ENCODE results near the gene TCEAL6.
"Not testable (repeated sequence)": the region's sequence is repeated elsewhere in the genome, so short reads cannot be mapped to it uniquely, and the experiment has no call there.

TCEAL6 gene

DNA sequence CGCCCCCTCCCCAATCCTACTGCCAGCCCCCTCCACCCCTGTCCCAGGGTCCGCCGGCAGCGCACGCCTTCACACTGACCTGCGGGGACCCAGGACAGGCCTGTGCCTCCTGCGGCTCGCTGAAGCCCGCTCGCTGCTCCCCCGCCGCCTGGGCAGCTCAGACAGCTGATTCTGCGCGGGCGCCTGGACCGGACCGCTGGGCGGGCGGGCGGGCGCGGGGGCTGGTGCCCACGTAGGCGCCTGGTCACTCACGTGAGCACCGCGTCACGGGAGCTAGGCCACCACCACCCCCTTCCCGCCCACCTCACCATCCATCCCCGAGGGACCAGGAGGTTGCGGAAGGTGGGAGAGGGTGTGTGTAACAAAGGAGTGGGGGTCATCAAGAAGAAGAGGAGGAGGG, at the start of gene TCEAL6:
Gene TCEAL6 (minus strand): TSS at position 208 of the 400 bp plus-strand sequence.
- not testable (repeated sequence) for DNase-seq (ENCODE audit: low read depth in 3 of 3)

DNA sequence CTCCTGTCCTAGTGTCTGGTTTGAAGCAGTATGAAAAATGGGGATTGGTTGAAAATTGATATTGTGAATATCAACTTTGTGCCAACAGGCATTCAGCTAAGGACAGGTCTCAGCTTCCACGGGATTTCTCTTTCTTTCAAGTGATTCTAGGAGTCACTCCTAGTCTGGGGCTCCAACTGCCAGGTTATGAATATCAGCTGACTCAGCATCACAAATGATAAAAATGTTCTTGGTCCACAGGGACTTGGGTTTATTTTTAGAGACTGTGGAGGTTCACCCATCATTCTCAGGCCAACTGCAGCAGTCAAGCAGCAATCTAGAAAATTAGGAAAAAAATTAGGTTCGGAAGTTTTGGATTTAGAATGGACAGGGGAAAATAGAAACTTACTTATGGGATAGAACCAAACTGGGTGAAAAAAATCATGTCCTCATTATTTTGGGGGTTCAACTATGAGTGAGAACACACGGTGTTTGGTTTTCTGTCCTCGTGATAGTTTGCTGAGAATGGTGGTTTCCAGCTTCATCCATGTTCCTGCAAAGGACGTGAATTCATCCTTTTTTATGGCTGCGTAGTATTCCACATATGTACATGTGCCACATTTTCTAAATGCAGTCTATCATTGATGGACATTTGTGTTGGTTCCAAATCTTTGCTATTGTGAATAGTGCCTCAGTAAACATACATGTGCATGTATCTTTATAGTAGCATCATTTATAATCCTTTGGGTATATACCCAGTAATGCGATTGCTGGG, 43.9 kb upstream of the TCEAL6 start:
- no peak for DNase-seq (ENCODE audit: low read depth in 3 of 3)

DNA sequence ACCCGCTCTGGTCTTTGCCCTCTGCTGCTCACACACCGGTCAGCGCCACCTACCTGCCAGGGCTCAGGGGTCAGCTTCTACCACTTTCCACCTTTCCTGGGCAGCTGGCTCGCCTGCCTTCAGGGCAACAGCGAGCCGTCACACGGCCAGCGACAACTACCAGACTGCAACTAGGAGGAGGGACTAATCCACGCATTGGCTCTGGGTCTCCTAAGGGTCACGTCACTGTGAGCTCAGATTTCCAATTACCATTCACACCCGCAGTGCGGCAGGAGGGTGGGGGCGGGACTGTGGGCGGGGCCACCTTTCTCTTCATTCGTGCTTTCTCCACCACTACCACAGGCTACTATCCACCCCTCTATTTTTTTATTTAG, 13.5 kb upstream of the TCEAL6 start, which contains the start of gene BEX5:
Gene BEX5 (minus strand): TSS at position 172 of the 374 bp plus-strand sequence. CDS start 1,712 bp downstream, outside the sequence.
- DNase-seq (ENCODE audit: low read depth in 3 of 3) = peak in 1 of 3 donors; percentile 37

GRCh38 chrX:102154900-102155805, 12.9 kb upstream of the TCEAL6 start:
- DNase-seq (ENCODE audit: low read depth in 3 of 3) = peak in 1 of 3 donors; percentile 8

DNA sequence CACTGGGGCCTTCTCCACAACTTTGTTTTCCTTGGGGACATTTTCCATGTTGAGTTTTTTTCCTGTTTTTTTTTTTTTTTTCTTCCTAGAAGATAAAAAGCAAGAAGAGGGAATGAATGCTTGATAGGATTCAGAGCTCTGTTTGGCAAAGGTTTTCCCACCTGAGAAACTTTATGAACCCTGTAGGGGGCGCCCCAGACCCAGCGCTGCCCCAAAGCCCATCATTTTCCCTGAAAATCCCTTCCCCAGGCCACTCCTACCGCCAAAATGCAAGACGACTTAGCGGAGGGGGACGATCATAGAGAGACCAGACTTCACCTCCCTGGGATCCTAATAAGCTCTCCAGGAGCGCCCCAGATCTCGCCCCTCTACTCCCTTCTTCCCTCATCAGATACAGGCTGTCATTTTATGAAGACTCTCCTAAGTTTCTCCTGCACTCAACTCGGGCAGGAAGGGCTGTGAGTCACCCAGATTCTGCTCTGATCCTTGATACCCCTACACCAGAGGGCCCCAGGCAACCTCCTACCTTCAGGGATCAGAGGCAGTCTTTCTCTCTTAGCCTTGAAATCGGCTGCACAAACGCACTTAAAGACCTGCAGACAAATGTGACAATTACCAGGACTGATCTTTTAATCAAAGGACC, 12.1 kb upstream of the TCEAL6 start:
- DNase-seq (ENCODE audit: low read depth in 3 of 3) = peak in 1 of 3 donors; percentile 6

DNA sequence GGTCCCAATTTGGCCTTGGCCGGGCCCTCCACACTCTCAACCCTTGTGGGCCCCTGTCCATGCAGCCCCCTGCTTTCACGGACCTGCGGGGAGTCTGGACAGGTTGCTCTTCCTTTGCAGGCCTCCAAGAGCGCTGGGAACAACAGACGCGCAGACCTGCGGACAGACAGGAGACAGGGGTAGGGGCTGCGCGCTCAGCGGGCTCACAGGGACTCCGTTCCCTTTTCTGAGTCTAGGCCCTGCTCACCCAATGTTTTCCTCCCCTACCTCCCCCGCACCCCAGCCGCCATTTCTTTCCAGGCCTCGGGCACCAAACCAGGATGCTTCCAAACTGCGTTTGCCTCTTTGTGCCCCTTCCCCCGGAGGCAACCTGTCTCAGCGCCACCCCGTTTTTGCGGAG, 650 bp downstream of the TCEAL6 start:
- DNase-seq (ENCODE audit: low read depth in 3 of 3) = not testable (repeated sequence)

DNA sequence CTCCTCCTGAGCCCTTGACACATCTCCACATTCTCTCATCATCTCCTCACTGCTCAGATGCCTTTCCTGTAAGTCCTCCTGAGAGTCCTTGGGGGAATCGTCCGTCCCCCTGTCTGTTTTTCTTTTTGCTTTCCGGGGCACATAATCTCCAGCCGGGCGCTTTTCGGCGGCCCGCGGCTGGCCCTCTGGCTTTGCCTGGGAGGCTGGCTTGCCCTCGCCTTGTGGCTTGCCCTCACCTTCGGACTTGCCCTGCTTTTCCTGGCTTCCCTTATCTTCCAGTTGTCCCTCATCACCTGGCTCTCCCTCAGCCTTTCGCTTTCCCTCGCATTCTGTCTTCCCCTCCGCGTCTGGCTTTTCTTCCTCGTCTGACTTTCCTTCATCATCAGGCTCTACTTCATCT, 1.4 kb downstream of the TCEAL6 start:
- not testable (repeated sequence) for DNase-seq (ENCODE audit: low read depth in 3 of 3)

DNA sequence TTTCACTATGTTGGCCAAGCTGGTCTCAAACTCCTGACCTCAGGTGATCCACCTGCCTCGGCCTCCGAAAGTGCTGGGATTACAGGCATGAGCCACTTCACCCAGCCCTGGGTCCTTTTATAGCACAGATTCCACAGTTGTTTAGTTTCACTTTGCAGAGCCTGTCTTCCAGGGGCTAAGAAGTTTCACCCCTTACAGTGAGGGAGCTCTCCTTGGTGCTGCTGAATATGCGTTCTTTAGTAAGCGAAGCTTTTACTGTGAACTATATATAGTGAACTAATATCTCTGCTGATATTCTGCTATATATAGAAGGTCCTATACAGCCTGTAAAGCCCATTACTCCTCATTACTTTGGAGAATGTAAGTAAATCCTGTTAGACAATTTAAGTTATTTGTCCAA, 4.2 kb downstream of the TCEAL6 start:
- no peak for DNase-seq (ENCODE audit: low read depth in 3 of 3)

GRCh38 chrX:102129473-102129872, 12.8 kb downstream of the TCEAL6 start:
- no peak for DNase-seq (ENCODE audit: low read depth in 3 of 3)

GRCh38 chrX:102126863-102127262, 15.4 kb downstream of the TCEAL6 start:
- DNase-seq (ENCODE audit: low read depth in 3 of 3) = no peak

GRCh38 chrX:102126080-102126818, 16.0 kb downstream of the TCEAL6 start:
- DNase-seq (ENCODE audit: low read depth in 3 of 3) = not testable (repeated sequence)

DNA sequence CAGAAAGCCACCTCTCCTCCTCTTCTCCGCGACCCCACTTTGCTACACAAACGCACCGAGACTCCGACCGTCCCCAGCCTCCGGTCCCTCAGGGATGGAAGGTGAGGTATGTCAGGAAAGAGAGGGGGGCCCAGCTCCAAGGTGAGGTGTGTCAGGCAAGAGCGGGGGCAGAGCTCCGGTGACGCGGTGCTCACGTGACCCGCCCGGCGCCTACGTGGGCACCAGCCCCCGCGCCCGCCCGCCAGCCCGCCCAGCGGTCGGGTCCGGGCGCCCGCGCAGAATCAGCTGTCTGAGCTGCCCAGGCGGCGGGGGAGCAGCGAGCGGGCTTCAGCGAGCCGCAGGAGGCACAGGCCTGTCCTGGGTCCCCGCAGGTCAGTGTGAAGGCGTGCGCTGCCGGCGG, 16.8 kb downstream of the TCEAL6 start, which contains the start of gene TCEAL2:
Gene TCEAL2 (plus strand): TSS at position 244 of the 400 bp plus-strand sequence. CDS start 1,152 bp downstream, outside the sequence.
- not testable (repeated sequence) for DNase-seq (ENCODE audit: low read depth in 3 of 3)

- not testable (repeated sequence) for DNase-seq (ENCODE audit: low read depth in 3 of 3)
Observed at GRCh38 chrX:102125014-102125413, 17.3 kb downstream of the TCEAL6 start.

- DNase-seq (ENCODE audit: low read depth in 3 of 3) = no peak
Observed at GRCh38 chrX:102115748-102116147, 26.5 kb downstream of the TCEAL6 start.

- no peak for DNase-seq (ENCODE audit: low read depth in 3 of 3)
Observed at GRCh38 chrX:102113367-102113766, 28.9 kb downstream of the TCEAL6 start.
